Medulla oblongata (tissue), 1 donor: Measurements from ENCODE around the gene ARMCX5.

Experiments used
- DNase-seq: peaks from one replicate; pipeline ENCODE4 v3.0.0-alpha.2; 2015; ENCODE audit errors: extremely low spot score

Gene ARMCX5

DNA sequence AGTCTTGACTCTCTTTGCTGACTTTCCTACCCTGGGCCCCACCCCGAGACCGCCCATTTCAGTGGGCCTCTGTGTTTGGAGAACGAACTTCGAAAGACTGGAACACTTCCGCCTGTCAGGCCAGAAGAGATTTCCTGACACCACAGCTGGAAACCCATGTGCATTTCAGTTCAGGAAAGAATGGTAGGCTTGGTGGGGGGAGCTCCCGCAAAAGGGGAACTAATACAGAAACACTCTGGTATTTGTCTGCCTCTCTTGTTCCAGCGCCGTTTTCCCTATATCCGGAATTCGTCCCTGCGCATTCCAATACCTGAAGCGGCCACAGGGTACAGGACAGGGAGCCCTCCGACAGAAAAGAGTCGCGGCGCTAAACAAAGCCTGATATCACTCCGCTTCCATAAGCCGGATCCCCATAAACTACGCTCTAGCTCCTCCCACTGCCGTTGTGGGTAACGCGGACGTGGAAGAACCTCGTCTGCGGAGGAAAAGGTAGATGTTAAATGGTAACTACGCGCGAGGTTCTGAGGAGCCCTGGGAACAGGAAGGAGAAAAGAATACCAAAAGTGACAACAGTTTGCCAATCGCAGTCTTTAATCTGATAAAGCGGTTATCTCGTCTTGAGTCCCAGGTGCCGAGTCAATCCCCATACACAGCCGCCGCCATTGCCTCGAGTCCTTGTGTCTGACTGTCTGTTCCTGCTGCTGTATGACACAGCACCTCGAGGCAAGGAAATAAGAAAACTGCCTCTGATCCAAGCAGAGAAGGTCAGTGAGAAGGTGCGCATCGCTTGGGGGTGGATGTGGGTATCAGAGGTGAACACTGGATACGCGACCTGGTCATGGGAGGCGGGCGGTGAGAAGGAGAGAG is at the start of gene ARMCX5:
ARMCX5 (plus strand) TSS at position 432 of the 867 bp plus-strand sequence. CDS start 2,627 bp downstream, outside the sequence.
- DNase-seq: peak; percentile 83

- no peak for DNase-seq
Observed at GRCh38 chrX:102558607-102559006, 40.7 kb upstream of the ARMCX5 start.

DNA sequence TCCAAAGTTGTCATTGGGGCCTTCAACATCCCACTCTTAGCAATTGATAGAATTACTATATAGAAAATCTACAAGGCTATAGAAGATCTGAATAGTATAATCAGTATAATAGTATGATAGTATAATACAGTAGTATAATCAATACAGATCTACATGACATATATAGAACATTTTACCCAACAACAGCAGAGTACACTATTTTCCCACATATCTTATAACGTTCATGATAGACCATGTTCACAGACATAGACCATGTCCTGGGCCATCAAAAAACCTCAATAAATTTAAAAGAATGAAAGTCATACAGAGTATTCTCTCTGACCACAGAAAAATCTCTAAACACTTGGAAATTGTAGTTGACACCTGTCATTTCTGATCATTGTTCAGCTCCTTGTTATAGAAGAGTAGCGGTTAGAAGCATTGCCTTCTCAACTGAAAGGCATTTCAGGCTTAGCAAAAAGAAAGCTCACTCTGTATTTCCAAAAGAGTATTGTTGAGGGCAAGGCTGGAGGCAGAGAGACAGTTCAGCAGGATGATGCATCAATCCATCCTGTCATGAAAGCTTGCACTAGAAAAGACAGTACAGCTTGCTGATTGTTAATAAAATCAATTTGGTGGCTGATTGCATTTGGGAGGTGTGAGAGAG is 38.8 kb upstream of the ARMCX5 start:
- peak; percentile 1 for DNase-seq

DNA sequence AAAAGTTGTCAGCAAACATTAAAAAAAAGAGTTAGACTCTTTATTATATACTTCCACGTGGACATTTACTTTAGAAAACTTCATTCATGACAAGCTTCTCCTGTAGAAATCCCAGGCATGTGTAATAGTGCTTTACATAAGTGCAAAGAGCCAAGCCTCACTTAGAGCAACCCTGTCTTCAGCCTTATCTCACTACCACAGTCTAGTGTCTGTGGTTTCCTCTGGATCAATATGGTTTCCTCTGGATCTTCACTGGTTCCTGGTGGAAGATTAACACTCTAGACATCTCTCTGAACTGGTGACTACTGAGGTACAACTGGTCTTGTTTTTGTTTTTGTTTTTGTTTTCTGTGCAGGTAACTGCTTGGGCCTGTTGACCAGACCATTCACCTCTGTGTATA is 18.4 kb upstream of the ARMCX5 start:
- DNase-seq: no peak

GRCh38 chrX:102593367-102593766 is 5.9 kb upstream of the ARMCX5 start:
- no peak for DNase-seq

DNA sequence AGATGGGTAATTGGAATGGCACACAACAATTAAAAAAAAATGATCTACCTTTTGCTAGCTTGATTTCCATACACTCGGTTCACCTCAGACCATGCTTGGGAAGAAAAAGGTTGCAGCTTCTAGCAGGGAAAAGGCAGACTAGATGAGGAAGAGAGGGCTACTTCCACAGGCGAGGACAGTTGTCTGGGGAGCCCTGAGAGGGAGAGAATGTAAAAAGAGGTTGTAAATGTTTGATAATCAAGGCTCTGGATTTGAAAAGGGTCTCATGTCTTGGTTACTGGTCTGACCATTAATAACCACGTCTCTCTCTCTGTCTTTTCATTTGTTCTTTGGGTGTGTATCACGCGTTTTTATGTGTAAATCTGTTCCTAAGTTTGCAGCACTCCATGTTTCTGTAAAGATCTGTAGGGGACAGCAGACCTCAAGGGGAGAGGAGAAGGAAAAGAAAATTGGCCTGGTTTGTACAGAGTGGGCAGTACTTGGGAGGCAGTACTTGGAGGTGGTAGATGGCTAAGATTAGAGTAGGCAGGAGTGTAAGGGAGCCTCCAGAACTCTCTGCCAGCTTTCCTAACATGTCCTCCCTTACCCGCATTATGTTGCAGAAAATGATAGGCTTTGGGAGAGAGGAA is 750 bp downstream of the ARMCX5 start:
- DNase-seq: peak; percentile 19

DNA sequence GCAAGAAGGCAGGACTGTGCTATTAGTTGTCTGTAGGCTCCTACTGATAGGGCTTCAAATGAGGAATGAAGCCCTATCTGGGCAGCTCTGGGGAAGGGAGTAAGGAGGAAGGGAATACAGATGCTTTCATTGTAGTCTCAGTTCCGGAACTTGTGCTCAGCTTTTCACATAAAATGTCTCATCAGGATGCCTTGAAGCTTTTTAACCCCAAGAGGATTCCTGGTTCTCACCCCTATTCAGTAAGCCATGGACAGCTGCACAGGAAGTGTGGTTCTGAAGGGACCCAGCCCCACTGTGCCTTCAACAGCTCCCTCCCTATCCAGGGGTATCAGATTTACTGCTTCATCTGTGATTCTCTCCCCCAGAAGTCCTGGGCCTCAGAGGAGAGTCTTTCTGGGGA is 5.0 kb downstream of the ARMCX5 start:
- no peak for DNase-seq

- no peak for DNase-seq
Observed at GRCh38 chrX:102606115-102606514, 6.8 kb downstream of the ARMCX5 start.

DNA sequence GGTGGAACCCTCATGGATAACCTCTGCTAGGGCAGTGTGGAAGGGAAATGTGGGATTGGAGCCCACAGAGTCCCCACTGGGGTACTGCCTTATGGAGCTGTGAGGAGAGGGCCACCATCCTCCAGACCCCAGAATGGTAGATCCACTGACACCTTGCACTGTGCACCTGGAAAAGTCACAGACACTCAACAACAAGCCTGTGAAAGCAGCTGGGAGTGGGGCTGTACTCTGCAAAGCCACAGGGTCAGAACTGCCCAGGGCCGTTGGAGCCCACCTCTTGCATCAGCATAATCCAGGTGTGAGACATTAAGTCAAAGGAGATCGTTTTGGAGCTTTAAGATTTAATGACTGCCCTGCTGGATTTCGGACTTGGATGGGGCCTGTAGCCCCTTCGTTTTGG is 11.6 kb downstream of the ARMCX5 start:
- DNase-seq: no peak

- peak; percentile 24 for DNase-seq
Observed at GRCh38 chrX:102624105-102624504, 24.8 kb downstream of the ARMCX5 start.

DNA sequence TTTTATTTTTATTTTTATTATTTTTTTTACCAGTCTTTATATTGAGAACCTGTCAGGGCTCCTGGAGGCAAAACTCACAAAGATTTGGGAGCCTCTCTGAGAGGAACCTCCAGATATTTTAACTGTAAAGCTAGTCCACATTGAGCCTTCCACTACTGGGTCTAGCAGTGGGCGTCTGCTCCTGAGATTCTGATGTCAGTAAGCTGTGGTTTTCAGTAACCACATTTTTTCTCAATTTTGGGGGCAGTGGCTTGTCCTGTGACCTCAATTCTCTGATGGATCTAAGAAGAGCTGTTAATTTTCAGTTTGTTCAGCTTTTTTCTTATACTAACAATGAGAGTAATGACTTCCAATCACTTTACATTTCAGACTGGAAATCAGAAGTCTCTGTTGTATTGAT is 28.3 kb downstream of the ARMCX5 start:
- DNase-seq: no peak

DNA sequence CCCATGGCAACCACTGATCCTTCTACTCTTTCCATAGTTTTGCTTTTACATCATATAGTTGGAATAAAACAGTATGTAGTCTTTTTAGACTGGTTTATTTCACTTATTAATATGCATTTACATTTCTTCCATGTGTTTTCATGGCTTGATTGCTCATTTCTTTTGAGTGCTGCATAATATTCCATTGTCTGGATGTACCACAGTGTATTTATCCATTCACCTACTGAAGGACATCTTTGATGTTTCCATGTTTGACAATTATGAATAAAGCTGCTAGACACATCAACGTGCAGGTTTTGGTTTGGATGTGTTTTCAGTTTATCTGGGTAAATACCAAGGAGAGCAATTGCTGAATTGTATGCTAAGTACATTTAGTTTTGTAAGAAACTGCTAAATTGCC is 38.2 kb downstream of the ARMCX5 start:
- DNase-seq: no peak

DNA sequence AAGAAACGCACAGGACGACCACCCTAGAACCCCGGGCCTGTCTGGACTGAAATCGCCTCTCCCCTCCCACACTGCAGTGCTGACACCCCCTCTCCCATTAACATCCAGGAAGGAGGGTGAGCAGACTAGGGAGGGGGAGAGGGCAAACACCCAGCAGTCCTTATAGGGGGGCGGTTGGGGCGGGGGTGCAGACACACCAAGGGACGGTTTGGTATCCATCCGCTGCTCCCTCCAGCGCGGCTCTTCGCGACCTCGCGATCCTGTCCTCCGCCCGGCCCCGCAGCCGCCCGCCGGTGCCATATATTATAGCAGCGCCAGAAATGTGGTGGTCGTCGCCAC is 51.6 kb downstream of the ARMCX5 start:
- DNase-seq: no peak

- peak; percentile 41 for DNase-seq
Observed at GRCh38 chrX:102651242-102652011, 52.1 kb downstream of the ARMCX5 start, which contains the start of gene GPRASP1. Gene GPRASP1 (plus strand): TSS chrX:102651483. CDS start chrX:102653914, 2,431 bp downstream.

DNA sequence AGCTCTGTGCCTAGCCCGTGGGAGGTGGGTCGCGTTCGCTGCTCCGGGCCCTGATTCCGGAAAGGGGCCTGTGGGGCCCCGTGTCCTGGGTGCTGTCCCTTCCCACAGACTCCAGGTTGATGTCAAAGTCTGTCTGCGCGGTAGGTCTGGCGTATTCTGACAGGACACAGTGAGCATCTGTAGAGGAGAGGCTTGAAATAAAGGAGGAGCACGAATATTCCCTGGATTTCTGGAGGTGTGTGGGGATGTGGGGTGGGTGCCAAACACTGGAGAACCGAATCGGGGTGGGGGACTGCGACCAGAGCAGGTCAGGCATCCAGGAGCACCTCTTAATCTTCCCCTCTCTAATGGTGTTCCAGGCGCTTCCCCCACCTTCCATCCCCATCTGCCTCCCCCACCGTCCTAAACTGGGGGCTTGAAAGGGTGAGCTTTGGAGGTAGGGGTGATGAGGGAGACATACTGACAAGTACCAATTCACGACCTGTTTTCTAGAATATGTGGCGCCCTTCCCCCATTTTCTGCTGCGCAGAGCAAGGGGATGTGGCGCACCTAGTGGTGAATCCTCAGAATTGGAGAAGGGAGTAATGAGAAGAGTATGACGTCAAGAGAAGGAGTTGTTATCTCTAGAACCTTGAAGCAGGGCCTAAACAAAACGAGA is 52.8 kb downstream of the ARMCX5 start:
- peak; percentile 71 for DNase-seq
